HepG2 (cell line): Measurements from ENCODE around the gene BTBD3. TPM values are rescaled to one million over a fixed set of nuclear protein-coding genes. Genes with fewer than 3 reads are reported as not detected.
A peak's percentile ranks its signal among the peaks of the same experiment; 100 is the strongest.

Experiments
- ATAC-seq: fragments of 200-7000 bp; cut with Tn5 transposase; 3 replicates; pipeline ENCODE4 v1.9.1; 2020; ENCODE audit warnings: mild to moderate bottlenecking, moderate library complexity
- BruUV-seq: library from RNA; stranded (reverse); fragments of 400-500 nt; replicated peaks from 2 replicates; lab custom pipeline; 2021; lab: Mats Ljungman, UMichigan
- CTCF ChIA-PET: fragments of 300-600 bp; formaldehyde crosslinking; extraction: SDS; loops from one replicate; lab custom pipeline; 2021; ENCODE audit warnings: low total read pairs, inconsistent platforms, low intra/inter-chr PET ratio; lab: Yijun Ruan, JAX
- POLR2A ChIA-PET: fragments of 350-600 bp; sonication (Branson Sonifier 250); formaldehyde crosslinking; loops from one replicate; lab custom pipeline; 2020; ENCODE audit warnings: antibody characterized with exemption, inconsistent platforms; lab: Yijun Ruan, JAX
- DNase-seq: peaks from one replicate; pipeline ENCODE4 v3.0.0-alpha.2; 2015; ENCODE audit warnings: low spot score
- FAIRE-seq: peaks from 3 replicates; lab custom pipeline; 2011; peaks lifted over from hg19 to GRCh38; lab: Jason Lieb, UNC
- H2AFZ ChIP-seq: one replicate; pipeline ENCODE4 v1.6.1; 2011; ENCODE audit warnings: low read length, inconsistent platforms
- H3K27ac ChIP-seq: fragments of 300-600 bp; 3 replicates; pipeline ENCODE4 v1.8.0; 2011; ENCODE audit warnings: mixed run types, mild to moderate bottlenecking, mixed read lengths, low read length, inconsistent platforms; ENCODE audit not compliant: insufficient read depth; ENCODE audit errors: extremely low read length
- H3K27me3 ChIP-seq, 2 experiments: fragments of 200-600 bp in 1 of 2; 2 replicates in 1 of 2; 3 replicates in 1 of 2; pipeline versions ENCODE4 v1.6.0 to v1.8.0; 2011; ENCODE audit warnings: low read length in 2 of 2, mild to moderate bottlenecking in 2 of 2, moderate library complexity in 2 of 2, inconsistent platforms in 1 of 2; ENCODE audit not compliant: insufficient read depth in 2 of 2, control insufficient read depth in 1 of 2
- H3K36me3 ChIP-seq, 2 experiments: fragments of 200-600 bp in 1 of 2; replicated peaks in 1 of 2; 2 replicates in 1 of 2; 3 replicates in 1 of 2; pipeline versions ENCODE4 v1.5.1 to v1.8.0; 2011; ENCODE audit warnings: low read length in 2 of 2, inconsistent platforms in 1 of 2; ENCODE audit not compliant: insufficient read depth in 2 of 2, control insufficient read depth in 1 of 2
- H3K4me1 ChIP-seq: 2 replicates; pipeline ENCODE4 v1.5.1; 2012; ENCODE audit warnings: low read length, inconsistent platforms; ENCODE audit not compliant: insufficient read depth
- H3K4me2 ChIP-seq: 2 replicates; pipeline ENCODE4 v1.6.0; 2011; ENCODE audit warnings: low read depth, low read length, inconsistent platforms
- H3K4me3 ChIP-seq, 3 experiments: fragments of 200-600 bp in 1 of 3; sonication (generic), shearing (Covaris generic) in 1 of 3; replicated peaks in 1 of 3; 2 replicates each; pipeline ENCODE4 v1.5.1; 2011 to 2016; ENCODE audit warnings: low read length in 3 of 3, inconsistent platforms in 2 of 3, low read depth in 2 of 3, mild to moderate bottlenecking in 2 of 3, control low read depth in 1 of 3, mixed read lengths in 1 of 3; ENCODE audit not compliant: insufficient read depth in 1 of 3
- H3K79me2 ChIP-seq: one replicate; pipeline ENCODE4 v1.6.1; 2011; ENCODE audit warnings: low read length, inconsistent platforms; ENCODE audit not compliant: insufficient read depth
- H3K9ac ChIP-seq: 2 replicates; pipeline ENCODE4 v1.6.0; 2011; ENCODE audit warnings: mild to moderate bottlenecking, low read depth, low read length, inconsistent platforms; ENCODE audit not compliant: insufficient read depth
- H3K9me3 ChIP-seq: 2 replicates; pipeline ENCODE4 v1.5.1; 2012; ENCODE audit warnings: mild to moderate bottlenecking, low read length
- H4K20me1 ChIP-seq: 2 replicates; pipeline ENCODE4 v1.6.0; 2011; ENCODE audit warnings: inconsistent platforms, mild to moderate bottlenecking, low read length, moderate library complexity; ENCODE audit not compliant: insufficient read depth
- AGO2 ChIP-seq: fragments of 200-400 bp; formaldehyde crosslinking; optimal IDR thresholded peaks from 2 replicates; pipeline ENCODE3; 2017; ENCODE audit warnings: mild to moderate bottlenecking, low read depth, low read length, moderate library complexity
- ESRRA ChIP-seq: sonication (generic); formaldehyde crosslinking; IDR thresholded peaks from 2 replicates; pipeline ENCODE4 v1.5.1; 2020; ENCODE audit warnings: mild to moderate bottlenecking, low read depth, missing genetic modification reagents
- FOXK1 ChIP-seq: sonication (generic); formaldehyde crosslinking; IDR thresholded peaks from 2 replicates; pipeline ENCODE4 v1.4.0; 2020; ENCODE audit warnings: low read depth, missing genetic modification reagents, borderline replicate concordance
- HNRNPLL ChIP-seq: fragments of 200-400 bp; formaldehyde crosslinking; IDR thresholded peaks from 2 replicates; pipeline ENCODE4 v1.6.1; 2017; ENCODE audit warnings: mild to moderate bottlenecking, low read depth, low read length; ENCODE audit not compliant: poor library complexity, severe bottlenecking
- IRF9 ChIP-seq: sonication (generic); formaldehyde crosslinking; IDR thresholded peaks from 2 replicates; pipeline ENCODE4 v1.8.0; 2022; ENCODE audit warnings: missing genetic modification reagents, mild to moderate bottlenecking, borderline replicate concordance
- MXD1 ChIP-seq: sonication (generic); formaldehyde crosslinking; IDR thresholded peaks from 2 replicates; pipeline ENCODE4 v1.4.0; 2020; ENCODE audit warnings: mild to moderate bottlenecking, missing genetic modification reagents
- ZNF276 ChIP-seq: sonication (generic); formaldehyde crosslinking; IDR thresholded peaks from 2 replicates; pipeline ENCODE4 v1.4.0; 2020; ENCODE audit warnings: mild to moderate bottlenecking, low read depth, missing genetic modification reagents
- ZNF296 ChIP-seq: sonication (generic); formaldehyde crosslinking; conservative IDR thresholded peaks from 2 replicates; pipeline ENCODE4 v1.5.0; 2020; ENCODE audit warnings: mild to moderate bottlenecking, missing genetic modification reagents
- WGBS: methylation state at CpG from one replicate; pipeline ENCODE4 v1.1.6; 2017; ENCODE audit warnings: low lambda C conversion rate; 5-methylcytosine and 5-hydroxymethylcytosine counted together
- in situ Hi-C: cut with HindIII; loops from 2 replicates; pipeline ENCODE4 v1.10.0; 2017; ENCODE audit warnings: low pct_unique_long_range_greater_than_20kb; ENCODE audit not compliant: extremely low pct_ligation_motif_present
- intact Hi-C: fragments of 100-400 bp; cut with micrococcal nuclease; formaldehyde crosslinking; loops from one replicate; pipeline ENCODE4 v1.10.0; 2022; ENCODE audit not compliant: unreplicated experiment
- polyA plus RNA-seq, 8 experiments: library from polyadenylated mRNA; depleted of rRNA in 3 of 8; stranded (reverse) in 7 of 8; unstranded in 1 of 8; fragments of >200 nt; fragmentation: Illumina TruSeq in 4 of 8; extraction: Trizol in 4 of 8; gene quantifications; 2 replicates each; pipeline versions ENCODE4 v1.2.1 to v1.2.3, GENCODE V29; 2011 to 2016; ENCODE audit warnings: low read depth in 4 of 8, missing spikeins in 1 of 8, mixed read lengths in 1 of 8; ENCODE audit not compliant: insufficient read depth in 1 of 8
- total RNA-seq, 5 experiments: library from RNA; depleted of rRNA; stranded (reverse); fragments of >200 nt; fragmentation: Illumina TruSeq; extraction: Trizol; gene quantifications; 2 replicates each; pipeline ENCODE4 v1.2.3, GENCODE V29; 2016; ENCODE audit warnings: low read depth in 1 of 5
- TF ChIP-seq, protein P1 (sequence below): sonication (generic); formaldehyde crosslinking; IDR thresholded peaks from 2 replicates; pipeline ENCODE4 v1.5.0; 2020; ENCODE audit warnings: mild to moderate bottlenecking, missing genetic modification reagents, moderate library complexity
- TF ChIP-seq, protein P2 (sequence below): sonication (generic); formaldehyde crosslinking; IDR thresholded peaks from 2 replicates; pipeline ENCODE4 v1.4.0; 2020; ENCODE audit warnings: missing genetic modification reagents, low read depth, mild to moderate bottlenecking, borderline replicate concordance
- TF ChIP-seq, protein P3 (sequence below): IDR thresholded peaks from 2 replicates; pipeline ENCODE4 v1.6.1; 2016; ENCODE audit warnings: control low read depth

Gene BTBD3
- total and polyA plus RNA-seq, 2 of the 13 experiments (the other 11 are each of a cell fraction or from before 2014, with no cell fraction given), result 32.2 to 41.8 TPM

DNA sequence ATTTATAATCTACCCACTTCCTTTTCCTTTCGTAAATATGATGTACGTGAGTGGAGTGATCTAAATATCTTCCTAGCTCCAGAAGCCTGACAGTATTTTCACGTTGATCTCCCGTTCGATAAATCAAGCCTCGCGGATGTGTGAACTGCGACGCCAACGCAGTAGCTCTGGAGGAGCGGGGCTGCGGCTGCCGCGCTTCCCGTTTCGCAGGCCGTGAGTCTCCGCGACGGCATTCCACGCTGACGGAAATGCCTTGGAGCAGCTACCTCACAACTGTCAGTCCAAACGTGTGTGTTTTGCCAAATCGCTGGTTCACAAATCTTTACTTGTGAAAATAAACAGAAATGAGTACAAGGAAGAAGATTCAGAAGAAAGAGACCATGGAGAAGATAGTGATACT lies 41.2 kb downstream of the BTBD3 start:
- no peak for FAIRE-seq

DNA sequence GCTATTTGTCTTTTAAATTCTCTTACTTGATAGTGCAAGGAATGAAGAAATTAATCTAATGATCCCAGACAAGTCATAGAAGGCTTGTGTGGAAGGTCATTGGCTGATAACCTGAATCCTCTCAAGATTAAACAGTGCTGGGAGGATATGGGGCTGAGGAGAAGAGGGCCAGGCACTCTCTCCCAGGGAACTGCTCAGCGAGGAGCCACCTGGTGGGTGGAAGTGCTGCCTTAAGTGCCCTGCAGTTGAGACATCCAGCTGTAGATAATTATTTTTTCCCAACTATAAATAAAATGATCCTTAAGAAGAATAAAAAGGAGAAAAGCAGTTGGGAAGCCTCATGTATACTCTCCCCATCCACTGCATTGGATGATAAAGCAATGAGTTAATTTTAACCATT lies 47.9 kb downstream of the BTBD3 start:
- Histone ChIP-seq H3K4me2 (no peak overlapping the region), H2AFZ (no peak overlapping the region), H3K4me3 (no peak overlapping the region), H3K79me2 (no peaks in the 10 kb centered on the region), H3K9me3 (no peaks in the 10 kb centered on the region), H4K20me1 (no peaks in the 10 kb centered on the region), H3K27ac (no peak overlapping the region), H3K9ac (no peak overlapping the region), H3K27me3 (no peaks in the 10 kb centered on the region), H3K4me1 (no peaks in the 10 kb centered on the region), H3K36me3 (no peaks in the 10 kb centered on the region)
- peak; percentile 71 for ATAC-seq
- FAIRE-seq, result no peak
- intact Hi-C loops, result loop anchor here (5.0 kb wide), 1 partner anchor 288 kb away; no protein-coding TSS in a partner anchor
- ChIA-PET POLR2A (no interaction called here), CTCF (no interaction called here)
- WGBS, result 16% methylated on average over 1 of the region's 1 CpG
- in situ Hi-C loops, result no loop called here
- DNase-seq, result no peak
- no TSS peak for BruUV-seq
- TF ChIP-seq ZNF296 (CRISPR knock-in tag), result no peak
- TF ChIP-seq, protein P1, sequence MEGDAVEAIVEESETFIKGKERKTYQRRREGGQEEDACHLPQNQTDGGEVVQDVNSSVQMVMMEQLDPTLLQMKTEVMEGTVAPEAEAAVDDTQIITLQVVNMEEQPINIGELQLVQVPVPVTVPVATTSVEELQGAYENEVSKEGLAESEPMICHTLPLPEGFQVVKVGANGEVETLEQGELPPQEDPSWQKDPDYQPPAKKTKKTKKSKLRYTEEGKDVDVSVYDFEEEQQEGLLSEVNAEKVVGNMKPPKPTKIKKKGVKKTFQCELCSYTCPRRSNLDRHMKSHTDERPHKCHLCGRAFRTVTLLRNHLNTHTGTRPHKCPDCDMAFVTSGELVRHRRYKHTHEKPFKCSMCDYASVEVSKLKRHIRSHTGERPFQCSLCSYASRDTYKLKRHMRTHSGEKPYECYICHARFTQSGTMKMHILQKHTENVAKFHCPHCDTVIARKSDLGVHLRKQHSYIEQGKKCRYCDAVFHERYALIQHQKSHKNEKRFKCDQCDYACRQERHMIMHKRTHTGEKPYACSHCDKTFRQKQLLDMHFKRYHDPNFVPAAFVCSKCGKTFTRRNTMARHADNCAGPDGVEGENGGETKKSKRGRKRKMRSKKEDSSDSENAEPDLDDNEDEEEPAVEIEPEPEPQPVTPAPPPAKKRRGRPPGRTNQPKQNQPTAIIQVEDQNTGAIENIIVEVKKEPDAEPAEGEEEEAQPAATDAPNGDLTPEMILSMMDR, result peak; percentile 23; the same call in 1 of the 2 replicates
- TF ChIP-seq ZNF276, result no peak
- TF ChIP-seq IRF9 (CRISPR knock-in tag), result no peak
- no peak for TF ChIP-seq MXD1 (CRISPR knock-in tag)
- no peak for TF ChIP-seq ESRRA (CRISPR knock-in tag)

More for the DNA sequence above, 41.2 kb downstream of the BTBD3 start:
- Histone ChIP-seq H3K27me3 (peaks cover 0 to 6% of the 10 kb centered on the region in 2 experiments; a peak in 1 of 5 replicates), H3K9ac (no peak overlapping the region), H3K4me2 (no peak overlapping the region), H3K9me3 (peaks cover 10% of the 10 kb centered on the region; the same call in 1 of the 2 replicates), H3K36me3 (no peaks in the 10 kb centered on the region), H3K4me1 (no peaks in the 10 kb centered on the region), H2AFZ (no peak overlapping the region), H4K20me1 (no peaks in the 10 kb centered on the region), H3K79me2 (no peaks in the 10 kb centered on the region), H3K27ac (no peak overlapping the region), H3K4me3 (no peak overlapping the region)
- ChIA-PET CTCF (no interaction called here), POLR2A (no interaction called here)
- 46% methylated on average over 24 of the region's 24 CpGs for WGBS
- intact Hi-C loops, result no loop called here
- BruUV-seq, result no TSS peak
- TF ChIP-seq HNRNPLL (peak; percentile 27), FOXK1 (CRISPR knock-in tag) (no peak), AGO2 (no peak)
- TF ChIP-seq, protein P2, sequence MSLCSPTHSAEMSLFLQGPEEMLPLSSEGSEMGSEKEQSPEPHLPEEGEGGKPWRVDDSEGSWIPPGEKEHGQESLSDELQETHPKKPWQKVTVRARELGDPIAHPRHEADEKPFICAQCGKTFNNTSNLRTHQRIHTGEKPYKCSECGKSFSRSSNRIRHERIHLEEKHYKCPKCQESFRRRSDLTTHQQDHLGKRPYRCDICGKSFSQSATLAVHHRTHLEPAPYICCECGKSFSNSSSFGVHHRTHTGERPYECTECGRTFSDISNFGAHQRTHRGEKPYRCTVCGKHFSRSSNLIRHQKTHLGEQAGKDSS, result no peak
- TF ChIP-seq, protein P3, sequence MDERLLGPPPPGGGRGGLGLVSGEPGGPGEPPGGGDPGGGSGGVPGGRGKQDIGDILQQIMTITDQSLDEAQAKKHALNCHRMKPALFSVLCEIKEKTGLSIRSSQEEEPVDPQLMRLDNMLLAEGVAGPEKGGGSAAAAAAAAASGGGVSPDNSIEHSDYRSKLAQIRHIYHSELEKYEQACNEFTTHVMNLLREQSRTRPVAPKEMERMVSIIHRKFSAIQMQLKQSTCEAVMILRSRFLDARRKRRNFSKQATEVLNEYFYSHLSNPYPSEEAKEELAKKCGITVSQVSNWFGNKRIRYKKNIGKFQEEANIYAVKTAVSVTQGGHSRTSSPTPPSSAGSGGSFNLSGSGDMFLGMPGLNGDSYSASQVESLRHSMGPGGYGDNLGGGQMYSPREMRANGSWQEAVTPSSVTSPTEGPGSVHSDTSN, result no peak
- DNase-seq (no peak), ATAC-seq (no peak)
- in situ Hi-C loops, result no loop called here
